Osteocyte (in vitro differentiated cells): ENCODE results near the gene PCDHA8. TPM values are rescaled to one million over a fixed set of nuclear protein-coding genes. Genes with fewer than 3 reads are reported as not detected.

Experiments
- DNase-seq: peaks from one replicate; pipeline ENCODE4 v3.0.0; 2021; ENCODE audit warnings: mixed read lengths; ENCODE audit not compliant: unreplicated experiment; ENCODE audit errors: extremely low spot score
- H3K27ac Mint-ChIP-seq: one replicate; pipeline ENCODE4 v1.8.0; 2021; ENCODE audit warnings: mild to moderate bottlenecking, mixed read lengths; ENCODE audit not compliant: unreplicated experiment
- H3K27me3 Mint-ChIP-seq: one replicate; pipeline ENCODE4 v1.8.0; 2021; ENCODE audit warnings: mixed read lengths; ENCODE audit not compliant: unreplicated experiment
- H3K36me3 Mint-ChIP-seq: one replicate; pipeline ENCODE4 v1.8.0; 2021; ENCODE audit warnings: mixed read lengths; ENCODE audit not compliant: unreplicated experiment
- H3K4me1 Mint-ChIP-seq: one replicate; pipeline ENCODE4 v1.8.0; 2021; ENCODE audit warnings: mixed read lengths; ENCODE audit not compliant: unreplicated experiment
- H3K4me3 Mint-ChIP-seq: one replicate; pipeline ENCODE4 v1.8.0; 2021; ENCODE audit warnings: mild to moderate bottlenecking, moderate library complexity, mixed read lengths; ENCODE audit not compliant: unreplicated experiment
- H3K9me3 Mint-ChIP-seq: one replicate; pipeline ENCODE4 v1.8.0; 2021; ENCODE audit warnings: mixed read lengths; ENCODE audit not compliant: unreplicated experiment
- CTCF ChIP-seq: fragments of 200-600 bp; sonication (generic); IDR thresholded peaks from 2 replicates; pipeline ENCODE4 v1.5.0; 2021; ENCODE audit warnings: antibody characterized with exemption, mild to moderate bottlenecking, moderate library complexity
- total RNA-seq: library from RNA; stranded (reverse); gene quantifications from 2 replicates; pipeline ENCODE4 v1.2.1, GENCODE V29; 2021

Gene PCDHA8
- total RNA-seq, 1 donor from 2014 or later: 2.0 TPM

- Mint-ChIP-seq H3K27ac (no peak overlapping the region), H3K9me3 (peaks cover 19% of the 10 kb centered on the region), H3K27me3 (no peaks in the 10 kb centered on the region), H3K4me1 (peaks cover 10% of the 10 kb centered on the region), H3K4me3 (no peak overlapping the region), H3K36me3 (peaks cover 28% of the 10 kb centered on the region)
- DNase-seq: no peak
- TF ChIP-seq CTCF: no peak
These were observed 36.2 kb downstream of the PCDHA8 start for GRCh38 chr5:140877262-140877581.

- Mint-ChIP-seq H3K4me1 (no peaks in the 10 kb centered on the region), H3K27ac (no peak within 1 kb of the TSS), H3K9me3 (peaks cover 19% of the 10 kb centered on the region), H3K4me3 (no peak within 1 kb of the TSS), H3K27me3 (no peaks in the 10 kb centered on the region), H3K36me3 (peaks cover 26% of the 10 kb centered on the region)
- no peak for DNase-seq
- TF ChIP-seq CTCF: no peak
These were observed 41.1 kb downstream of the PCDHA8 start, which contains the start of gene PCDHA13 for GRCh38 chr5:140881889-140882590. TSS of gene PCDHA13 (plus strand) at chr5:140882124. CDS start at chr5:140882269, 145 bp downstream.

- peaks cover 28% of the 10 kb centered on the region for H3K36me3 Mint-ChIP-seq
- H3K4me3 Mint-ChIP-seq: no peak overlapping the region
- H3K4me1 Mint-ChIP-seq: no peaks in the 10 kb centered on the region
- no peaks in the 10 kb centered on the region for H3K27me3 Mint-ChIP-seq
- no peak overlapping the region for H3K27ac Mint-ChIP-seq
- peak; percentile 15 for TF ChIP-seq CTCF
- no peak for DNase-seq
- H3K9me3 Mint-ChIP-seq: peaks cover 19% of the 10 kb centered on the region
These were observed 41.6 kb downstream of the PCDHA8 start for GRCh38 chr5:140882591-140882899.

- Mint-ChIP-seq H3K4me1 (no peaks in the 10 kb centered on the region), H3K9me3 (peaks cover 19% of the 10 kb centered on the region), H3K27ac (no peak overlapping the region), H3K36me3 (peaks cover 28% of the 10 kb centered on the region), H3K4me3 (no peak overlapping the region), H3K27me3 (no peaks in the 10 kb centered on the region)
- no peak for TF ChIP-seq CTCF
- no peak for DNase-seq
These were observed 42.4 kb downstream of the PCDHA8 start for GRCh38 chr5:140883373-140883772.

GRCh38 chr5:140883927-140884697, 43.1 kb downstream of the PCDHA8 start:
- H3K4me3 Mint-ChIP-seq: no peak overlapping the region
- no peaks in the 10 kb centered on the region for H3K27me3 Mint-ChIP-seq
- no peaks in the 10 kb centered on the region for H3K4me1 Mint-ChIP-seq
- H3K9me3 Mint-ChIP-seq: peaks cover 19% of the 10 kb centered on the region
- peaks cover 28% of the 10 kb centered on the region for H3K36me3 Mint-ChIP-seq
- TF ChIP-seq CTCF: no peak
- DNase-seq: no peak
- H3K27ac Mint-ChIP-seq: no peak overlapping the region

Other genes starting within 250 kb of the PCDHA8 start
- gene CD14, start 208.0 kb upstream of the PCDHA8 start, total RNA-seq: not detected in 2 replicates
- gene TMCO6, start 201.7 kb upstream of the PCDHA8 start, total RNA-seq: 10.4 and 10.5 TPM in 2 replicates
- 44.5 and 50.2 TPM in 2 replicates for gene NDUFA2, start 193.6 kb upstream of the PCDHA8 start, total RNA-seq
- 86.5 and 89.9 TPM in 2 replicates for gene IK, start 193.4 kb upstream of the PCDHA8 start, total RNA-seq
- 28.3 and 28.9 TPM in 2 replicates for gene WDR55, start 176.3 kb upstream of the PCDHA8 start, total RNA-seq
- 1.6 and 1.9 TPM in 2 replicates for gene DND1, start 167.6 kb upstream of the PCDHA8 start, total RNA-seq
- gene HARS1, start 149.8 kb upstream of the PCDHA8 start, total RNA-seq: 65.3 and 69.0 TPM in 2 replicates
- gene HARS2, start 149.7 kb upstream of the PCDHA8 start, total RNA-seq: 27.2 and 28.8 TPM in 2 replicates
- gene ZMAT2, start 140.7 kb upstream of the PCDHA8 start, total RNA-seq: 47.5 and 50.9 TPM in 2 replicates
- gene PCDHA1, start 55.0 kb upstream of the PCDHA8 start, total RNA-seq: not detected in 2 replicates
- gene PCDHA2, start 46.3 kb upstream of the PCDHA8 start, total RNA-seq: 0.99 and 1.6 TPM in 2 replicates
- 0.19 and 0.42 TPM in 2 replicates for gene PCDHA3, start 40.1 kb upstream of the PCDHA8 start, total RNA-seq
- gene PCDHA4, start 34.1 kb upstream of the PCDHA8 start, total RNA-seq: 12.2 and 12.8 TPM in 2 replicates
- 1.0 and 1.1 TPM in 2 replicates for gene PCDHA5, start 19.6 kb upstream of the PCDHA8 start, total RNA-seq
- 20.2 TPM in 2 replicates for gene PCDHA6, start 13.2 kb upstream of the PCDHA8 start, total RNA-seq
- gene PCDHA7, start 6.9 kb upstream of the PCDHA8 start, total RNA-seq: 2.0 and 2.1 TPM in 2 replicates
- gene PCDHA9, start 7.2 kb downstream of the PCDHA8 start, total RNA-seq: 1.7 and 1.8 TPM in 2 replicates
- gene PCDHA10, start 14.7 kb downstream of the PCDHA8 start, total RNA-seq: 6.0 and 6.1 TPM in 2 replicates
- gene PCDHA11, start 27.8 kb downstream of the PCDHA8 start, total RNA-seq: 7.2 and 8.2 TPM in 2 replicates
- gene PCDHA12, start 34.1 kb downstream of the PCDHA8 start, total RNA-seq: 9.1 and 12.4 TPM in 2 replicates
- gene PCDHA13, start 40.9 kb downstream of the PCDHA8 start, total RNA-seq: 1.5 and 1.7 TPM in 2 replicates
- gene PCDHAC1, start 85.1 kb downstream of the PCDHA8 start, total RNA-seq: 3.3 TPM in 2 replicates
- gene PCDHAC2, start 125.3 kb downstream of the PCDHA8 start, total RNA-seq: 2.3 and 3.0 TPM in 2 replicates
- gene PCDHB1, start 210.2 kb downstream of the PCDHA8 start, total RNA-seq: 0.03 and 0.05 TPM in 2 replicates